ENCODE results near the gene HIF3A. TPM values are rescaled to one million over a fixed set of nuclear protein-coding genes. Genes with fewer than 3 reads are reported as not detected.

The HIF3A gene
- total RNA-seq, 4 donors from 2014 or later, result 33.3 to 222 (median 60.3) TPM

DNA sequence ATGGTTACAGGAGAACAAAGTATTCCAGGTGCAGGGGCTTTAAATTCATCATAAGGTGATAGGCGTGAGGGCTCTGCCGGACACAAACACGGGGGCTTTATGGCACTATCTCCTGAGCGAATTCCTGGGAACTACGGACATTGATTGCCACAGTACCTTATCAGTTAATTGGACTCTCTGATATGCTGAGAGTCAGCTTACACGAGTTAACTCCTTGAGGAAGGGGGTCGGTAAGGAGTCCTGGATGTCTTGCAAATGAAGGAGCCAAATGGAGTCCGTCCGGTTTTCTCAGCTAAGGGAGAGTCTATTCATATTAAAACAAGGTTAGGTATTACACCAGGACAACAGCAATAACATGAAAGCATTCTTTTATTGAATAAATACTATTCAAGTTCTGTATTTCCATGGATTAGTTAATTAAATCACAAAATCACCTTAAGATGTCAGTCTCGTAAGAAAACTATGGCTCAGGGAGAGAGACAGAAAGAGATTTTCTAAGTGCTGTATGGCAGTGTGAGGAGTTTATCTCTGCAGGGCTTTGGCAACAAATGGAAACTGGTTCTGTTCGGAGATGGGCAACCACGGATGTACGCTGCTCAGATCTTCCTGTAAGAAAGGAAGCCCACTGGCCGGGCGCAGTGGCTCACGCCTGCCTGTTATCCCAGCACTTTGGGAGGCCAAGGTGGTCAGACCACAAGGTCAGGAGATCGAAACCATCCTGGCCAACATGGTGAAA is 26.2 kb upstream of the HIF3A start:
- no peak for TF ChIP-seq CTCF (IDR thresholded peaks at IDR 0.05; ENCODE audit: low read depth)

GRCh38 chr19:46271481-46272197 is 25.2 kb upstream of the HIF3A start:
- no peak for TF ChIP-seq CTCF (IDR thresholded peaks at IDR 0.05; ENCODE audit: low read depth)

DNA sequence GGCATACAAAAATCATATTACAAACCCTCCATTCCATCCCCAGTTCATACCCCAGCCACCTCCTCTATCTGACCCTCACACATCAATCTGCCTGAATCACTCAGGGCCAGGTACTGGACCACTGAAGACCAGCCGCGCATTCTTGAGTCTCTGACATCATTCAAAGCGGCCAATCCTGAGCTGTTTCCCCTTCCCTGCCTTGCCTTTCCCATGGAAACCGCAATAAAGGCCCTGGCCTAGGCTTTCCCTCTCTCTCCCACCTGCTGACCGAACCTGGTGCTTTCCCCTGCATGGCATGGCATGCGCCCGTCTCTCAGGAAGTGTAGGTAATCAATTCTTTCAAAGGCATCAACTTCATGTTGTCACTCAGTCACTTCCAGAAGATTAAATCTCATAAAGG is 17.7 kb upstream of the HIF3A start:
- TF ChIP-seq CTCF (IDR thresholded peaks at IDR 0.05; ENCODE audit: low read depth), result no peak

GRCh38 chr19:46283771-46284170 is 13.1 kb upstream of the HIF3A start:
- no peak for TF ChIP-seq CTCF (IDR thresholded peaks at IDR 0.05; ENCODE audit: low read depth)

DNA sequence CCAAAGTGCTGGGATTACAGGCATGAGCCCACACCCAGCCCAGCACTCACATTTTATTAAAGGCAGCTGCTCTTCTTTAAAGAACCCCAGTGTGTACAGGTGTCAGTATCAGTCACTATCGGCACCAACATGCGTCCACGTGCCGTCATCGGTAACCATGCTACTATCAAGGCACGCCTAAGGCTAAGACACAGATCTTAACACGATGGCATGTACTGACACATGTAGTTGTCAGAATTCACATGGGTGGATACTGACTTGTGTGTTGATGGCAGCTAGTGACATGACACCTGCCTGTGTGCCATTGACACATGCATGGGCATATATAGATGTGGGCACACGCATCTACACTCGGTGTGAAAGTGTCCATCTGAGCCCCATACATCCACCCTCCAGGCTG is 12.2 kb upstream of the HIF3A start:
- TF ChIP-seq CTCF (IDR thresholded peaks at IDR 0.05; ENCODE audit: low read depth), result no peak

- TF ChIP-seq CTCF (IDR thresholded peaks at IDR 0.05; ENCODE audit: low read depth), result no peak
Observed at GRCh38 chr19:46287585-46287984, 9.3 kb upstream of the HIF3A start.

DNA sequence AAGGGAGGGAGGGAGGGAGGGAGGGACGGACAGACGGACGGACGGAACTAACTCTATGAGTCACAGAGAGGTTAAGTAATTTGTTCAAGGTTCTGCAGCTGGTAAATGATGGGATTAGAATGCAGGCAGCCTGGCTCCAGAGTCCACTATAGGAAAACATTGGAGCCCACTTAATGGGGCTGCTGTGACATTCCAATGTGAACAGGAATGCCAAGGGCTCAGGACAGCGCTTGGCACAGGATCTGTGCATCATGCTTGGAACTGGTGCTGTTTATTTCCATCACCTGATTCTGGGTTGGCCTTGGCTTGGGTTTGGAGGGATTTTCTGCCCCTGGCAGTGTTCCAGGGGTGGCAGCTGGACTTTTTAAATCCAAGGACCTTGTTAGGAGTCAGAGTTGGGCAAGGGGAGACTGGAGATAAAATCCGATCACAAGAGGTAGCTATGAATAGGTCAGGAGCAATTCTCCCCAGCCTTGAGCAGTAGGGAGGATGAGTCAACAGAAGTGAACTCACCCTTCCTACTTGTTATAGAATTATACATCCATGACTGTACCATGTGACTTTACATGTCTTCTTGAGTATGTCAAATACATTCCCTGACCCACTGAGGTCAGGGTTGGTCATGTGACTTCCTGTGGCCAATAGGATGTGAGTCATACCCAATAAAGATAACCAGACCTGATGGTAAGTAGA is 7.8 kb upstream of the HIF3A start:
- no peak for TF ChIP-seq CTCF (IDR thresholded peaks at IDR 0.05; ENCODE audit: low read depth)

Measured in subcutaneous adipose tissue (tissue), 4 donors.